ENCODE results near the gene KIF20B. TPM values are rescaled to one million over a fixed set of nuclear protein-coding genes. Genes with fewer than 3 reads are reported as not detected.
A peak's percentile ranks its signal among the peaks of the same experiment; 100 is the strongest.

KIF20B gene
- total and polyA plus RNA-seq, 2 of the 13 experiments (the other 11 are each of a cell fraction or from before 2014, with no cell fraction given) = 3.5 to 38.6 TPM

DNA sequence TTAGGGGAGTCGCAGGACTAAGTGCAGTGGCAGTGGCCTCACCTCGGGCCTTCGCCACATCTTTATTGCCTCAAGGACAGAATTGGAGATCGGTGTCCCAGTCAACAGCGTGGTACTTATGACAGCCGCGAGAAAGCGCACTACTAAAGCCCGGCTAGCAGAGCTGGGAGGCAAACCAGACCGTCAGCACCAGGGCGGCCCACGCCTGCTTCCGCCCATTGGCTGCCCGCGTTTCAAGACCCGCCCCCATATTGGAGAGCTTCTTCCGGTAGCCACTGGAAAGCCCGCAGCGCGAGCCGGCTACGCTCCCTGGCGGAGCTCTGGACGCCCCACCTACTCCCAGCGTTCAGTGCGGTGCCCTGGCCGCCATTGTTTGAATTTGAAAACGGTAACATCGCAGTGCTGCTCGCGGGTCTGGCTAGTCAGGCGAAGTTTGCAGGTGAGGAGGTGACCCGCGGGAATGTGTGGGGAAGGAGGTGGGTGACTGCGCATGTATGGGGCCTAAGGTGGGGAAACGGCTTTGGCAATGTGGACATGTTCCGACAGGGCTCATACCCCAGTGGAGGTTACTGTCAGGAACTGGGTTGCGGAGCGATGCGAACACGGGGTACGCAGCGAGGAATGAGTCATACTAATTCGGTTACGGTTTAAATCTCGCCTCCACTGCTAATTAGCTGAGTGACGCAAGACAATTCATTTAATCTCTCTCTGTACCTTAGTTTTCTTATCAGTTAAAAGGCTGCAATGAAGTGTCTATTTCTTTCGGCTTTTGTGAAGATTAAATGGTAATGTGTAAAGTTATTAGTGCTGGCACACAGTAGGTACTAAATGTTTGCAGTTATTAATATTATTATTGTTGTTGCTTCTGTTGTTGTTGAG lies at the start of gene KIF20B (continued):
- TF ChIP-seq ZBTB4 (CRISPR knock-in tag; IDR thresholded peaks at IDR 0.05; ENCODE audit: borderline replicate concordance) (no peak), IRX3 (CRISPR knock-in tag; IDR thresholded peaks at IDR 0.05; ENCODE audit: borderline replicate concordance, low read depth) (peak; percentile 96), SNRNP70 (IDR thresholded peaks at IDR 0.05; ENCODE audit: low read depth, low read length) (no peak), RFXAP (CRISPR knock-in tag; IDR thresholded peaks at IDR 0.05; ENCODE audit: borderline replicate concordance) (peak; percentile 76; the same call in 1 of the 2 replicates), ZSCAN31 (CRISPR knock-in tag; IDR thresholded peaks at IDR 0.05; ENCODE audit: low read depth) (no peak), ETS1 (CRISPR knock-in tag; IDR thresholded peaks at IDR 0.05) (no peak), ZKSCAN8 (CRISPR knock-in tag; IDR thresholded peaks at IDR 0.05; ENCODE audit: borderline replicate concordance) (no peak), ZIK1 (CRISPR knock-in tag; IDR thresholded peaks at IDR 0.05; ENCODE audit: borderline replicate concordance, low read depth) (no peak), MEIS2 (CRISPR knock-in tag; IDR thresholded peaks at IDR 0.05) (0 out of 2 replicates have a peak, but pooled peaks have one; percentile 60), ATF1 (CRISPR knock-in tag; IDR thresholded peaks at IDR 0.05) (no peak), DMAP1 (CRISPR knock-in tag; IDR thresholded peaks at IDR 0.05) (peak; percentile 86), KAT7 (CRISPR knock-in tag; IDR thresholded peaks at IDR 0.05; ENCODE audit: borderline replicate concordance) (no peak; the same call in 1 of the 2 replicates), ZSCAN9 (CRISPR knock-in tag; IDR thresholded peaks at IDR 0.05; ENCODE audit: borderline replicate concordance) (0 out of 2 replicates have a peak, but pooled peaks have one; percentile 54), SMAD9 (CRISPR knock-in tag; IDR thresholded peaks at IDR 0.05) (no peak), NKX3-1 (CRISPR knock-in tag; IDR thresholded peaks at IDR 0.05) (peak; percentile 88), ZNF580 (CRISPR knock-in tag; IDR thresholded peaks at IDR 0.05; ENCODE audit: borderline replicate concordance, low read depth) (peak; percentile 59; the same call in 1 of the 2 replicates), ZNF296 (CRISPR knock-in tag; conservative IDR thresholded peaks at IDR 0.05) (no peak)
- TF ChIP-seq, protein P1, sequence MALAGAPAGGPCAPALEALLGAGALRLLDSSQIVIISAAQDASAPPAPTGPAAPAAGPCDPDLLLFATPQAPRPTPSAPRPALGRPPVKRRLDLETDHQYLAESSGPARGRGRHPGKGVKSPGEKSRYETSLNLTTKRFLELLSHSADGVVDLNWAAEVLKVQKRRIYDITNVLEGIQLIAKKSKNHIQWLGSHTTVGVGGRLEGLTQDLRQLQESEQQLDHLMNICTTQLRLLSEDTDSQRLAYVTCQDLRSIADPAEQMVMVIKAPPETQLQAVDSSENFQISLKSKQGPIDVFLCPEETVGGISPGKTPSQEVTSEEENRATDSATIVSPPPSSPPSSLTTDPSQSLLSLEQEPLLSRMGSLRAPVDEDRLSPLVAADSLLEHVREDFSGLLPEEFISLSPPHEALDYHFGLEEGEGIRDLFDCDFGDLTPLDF (CRISPR knock-in tag; IDR thresholded peaks at IDR 0.05) = peak; percentile 94
- TF ChIP-seq, protein P2, sequence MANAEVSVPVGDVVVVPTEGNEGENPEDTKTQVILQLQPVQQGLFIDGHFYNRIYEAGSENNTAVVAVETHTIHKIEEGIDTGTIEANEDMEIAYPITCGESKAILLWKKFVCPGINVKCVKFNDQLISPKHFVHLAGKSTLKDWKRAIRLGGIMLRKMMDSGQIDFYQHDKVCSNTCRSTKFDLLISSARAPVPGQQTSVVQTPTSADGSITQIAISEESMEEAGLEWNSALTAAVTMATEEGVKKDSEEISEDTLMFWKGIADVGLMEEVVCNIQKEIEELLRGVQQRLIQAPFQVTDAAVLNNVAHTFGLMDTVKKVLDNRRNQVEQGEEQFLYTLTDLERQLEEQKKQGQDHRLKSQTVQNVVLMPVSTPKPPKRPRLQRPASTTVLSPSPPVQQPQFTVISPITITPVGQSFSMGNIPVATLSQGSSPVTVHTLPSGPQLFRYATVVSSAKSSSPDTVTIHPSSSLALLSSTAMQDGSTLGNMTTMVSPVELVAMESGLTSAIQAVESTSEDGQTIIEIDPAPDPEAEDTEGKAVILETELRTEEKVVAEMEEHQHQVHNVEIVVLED (CRISPR knock-in tag; IDR thresholded peaks at IDR 0.05; ENCODE audit: borderline replicate concordance) = peak; percentile 80
- TF ChIP-seq, protein P3, sequence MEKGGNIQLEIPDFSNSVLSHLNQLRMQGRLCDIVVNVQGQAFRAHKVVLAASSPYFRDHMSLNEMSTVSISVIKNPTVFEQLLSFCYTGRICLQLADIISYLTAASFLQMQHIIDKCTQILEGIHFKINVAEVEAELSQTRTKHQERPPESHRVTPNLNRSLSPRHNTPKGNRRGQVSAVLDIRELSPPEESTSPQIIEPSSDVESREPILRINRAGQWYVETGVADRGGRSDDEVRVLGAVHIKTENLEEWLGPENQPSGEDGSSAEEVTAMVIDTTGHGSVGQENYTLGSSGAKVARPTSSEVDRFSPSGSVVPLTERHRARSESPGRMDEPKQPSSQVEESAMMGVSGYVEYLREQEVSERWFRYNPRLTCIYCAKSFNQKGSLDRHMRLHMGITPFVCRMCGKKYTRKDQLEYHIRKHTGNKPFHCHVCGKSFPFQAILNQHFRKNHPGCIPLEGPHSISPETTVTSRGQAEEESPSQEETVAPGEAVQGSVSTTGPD (CRISPR knock-in tag; IDR thresholded peaks at IDR 0.05) = no peak; the same call in 1 of the 2 replicates
